HepG2 (cell line): Measurements from ENCODE around the gene NMBR. TPM values are rescaled to one million over a fixed set of nuclear protein-coding genes. Genes with fewer than 3 reads are reported as not detected.
"Not testable (repeated sequence)": the region's sequence is repeated elsewhere in the genome, so short reads cannot be mapped to it uniquely, and the experiment has no call there.

ENCODE experiments used
- ATAC-seq: fragments of 200-7000 bp; cut with Tn5 transposase; 3 replicates; pipeline ENCODE4 v1.9.1; 2020; ENCODE audit warnings: mild to moderate bottlenecking, moderate library complexity
- BruUV-seq: library from RNA; stranded (reverse); fragments of 400-500 nt; replicated peaks from 2 replicates; lab custom pipeline; 2021; lab: Mats Ljungman, UMichigan
- CTCF ChIA-PET: fragments of 300-600 bp; formaldehyde crosslinking; extraction: SDS; loops from one replicate; lab custom pipeline; 2021; ENCODE audit warnings: low total read pairs, inconsistent platforms, low intra/inter-chr PET ratio; lab: Yijun Ruan, JAX
- POLR2A ChIA-PET: fragments of 350-600 bp; sonication (Branson Sonifier 250); formaldehyde crosslinking; loops from one replicate; lab custom pipeline; 2020; ENCODE audit warnings: antibody characterized with exemption, inconsistent platforms; lab: Yijun Ruan, JAX
- DNase-seq: peaks from one replicate; pipeline ENCODE4 v3.0.0-alpha.2; 2015; ENCODE audit warnings: low spot score
- FAIRE-seq: peaks from 3 replicates; lab custom pipeline; 2011; peaks lifted over from hg19 to GRCh38; lab: Jason Lieb, UNC
- H2AFZ ChIP-seq: one replicate; pipeline ENCODE4 v1.6.1; 2011; ENCODE audit warnings: low read length, inconsistent platforms
- H3K27ac ChIP-seq: fragments of 300-600 bp; 3 replicates; pipeline ENCODE4 v1.8.0; 2011; ENCODE audit warnings: mixed run types, mild to moderate bottlenecking, mixed read lengths, low read length, inconsistent platforms; ENCODE audit not compliant: insufficient read depth; ENCODE audit errors: extremely low read length
- H3K27me3 ChIP-seq, 2 experiments: fragments of 200-600 bp in 1 of 2; 2 replicates in 1 of 2; 3 replicates in 1 of 2; pipeline versions ENCODE4 v1.6.0 to v1.8.0; 2011; ENCODE audit warnings: low read length in 2 of 2, mild to moderate bottlenecking in 2 of 2, moderate library complexity in 2 of 2, inconsistent platforms in 1 of 2; ENCODE audit not compliant: insufficient read depth in 2 of 2, control insufficient read depth in 1 of 2
- H3K36me3 ChIP-seq, 2 experiments: fragments of 200-600 bp in 1 of 2; replicated peaks in 1 of 2; 2 replicates in 1 of 2; 3 replicates in 1 of 2; pipeline versions ENCODE4 v1.5.1 to v1.8.0; 2011; ENCODE audit warnings: low read length in 2 of 2, inconsistent platforms in 1 of 2; ENCODE audit not compliant: insufficient read depth in 2 of 2, control insufficient read depth in 1 of 2
- H3K4me1 ChIP-seq: 2 replicates; pipeline ENCODE4 v1.5.1; 2012; ENCODE audit warnings: low read length, inconsistent platforms; ENCODE audit not compliant: insufficient read depth
- H3K4me2 ChIP-seq: 2 replicates; pipeline ENCODE4 v1.6.0; 2011; ENCODE audit warnings: low read depth, low read length, inconsistent platforms
- H3K4me3 ChIP-seq, 3 experiments: fragments of 200-600 bp in 1 of 3; sonication (generic), shearing (Covaris generic) in 1 of 3; replicated peaks in 1 of 3; 2 replicates each; pipeline ENCODE4 v1.5.1; 2011 to 2016; ENCODE audit warnings: low read length in 3 of 3, inconsistent platforms in 2 of 3, low read depth in 2 of 3, mild to moderate bottlenecking in 2 of 3, control low read depth in 1 of 3, mixed read lengths in 1 of 3; ENCODE audit not compliant: insufficient read depth in 1 of 3
- H3K79me2 ChIP-seq: one replicate; pipeline ENCODE4 v1.6.1; 2011; ENCODE audit warnings: low read length, inconsistent platforms; ENCODE audit not compliant: insufficient read depth
- H3K9ac ChIP-seq: 2 replicates; pipeline ENCODE4 v1.6.0; 2011; ENCODE audit warnings: mild to moderate bottlenecking, low read depth, low read length, inconsistent platforms; ENCODE audit not compliant: insufficient read depth
- H3K9me3 ChIP-seq: 2 replicates; pipeline ENCODE4 v1.5.1; 2012; ENCODE audit warnings: mild to moderate bottlenecking, low read length
- H4K20me1 ChIP-seq: 2 replicates; pipeline ENCODE4 v1.6.0; 2011; ENCODE audit warnings: inconsistent platforms, mild to moderate bottlenecking, low read length, moderate library complexity; ENCODE audit not compliant: insufficient read depth
- LBX2 ChIP-seq: sonication (generic); formaldehyde crosslinking; IDR thresholded peaks from 2 replicates; pipeline ENCODE4 v1.5.0; 2020; ENCODE audit warnings: missing genetic modification reagents, mild to moderate bottlenecking, borderline replicate concordance
- REST ChIP-seq, 2 experiments: IDR thresholded peaks; 2 replicates each; pipeline ENCODE4 v1.6.1; 2011 to 2012; ENCODE audit warnings: low read length in 2 of 2, borderline replicate concordance in 1 of 2, low read depth in 1 of 2, mild to moderate bottlenecking in 1 of 2, moderate library complexity in 1 of 2
- THAP7 ChIP-seq: sonication (generic); formaldehyde crosslinking; IDR thresholded peaks from 2 replicates; pipeline ENCODE4 v1.8.1; 2023; ENCODE audit warnings: mild to moderate bottlenecking, missing genetic modification reagents
- ZBTB14 ChIP-seq: sonication (generic); formaldehyde crosslinking; IDR thresholded peaks from 2 replicates; pipeline ENCODE4 v1.4.0; 2020; ENCODE audit warnings: missing genetic modification reagents
- WGBS: methylation state at CpG from one replicate; pipeline ENCODE4 v1.1.6; 2017; ENCODE audit warnings: low lambda C conversion rate; 5-methylcytosine and 5-hydroxymethylcytosine counted together
- in situ Hi-C: cut with HindIII; loops from 2 replicates; pipeline ENCODE4 v1.10.0; 2017; ENCODE audit warnings: low pct_unique_long_range_greater_than_20kb; ENCODE audit not compliant: extremely low pct_ligation_motif_present
- intact Hi-C: fragments of 100-400 bp; cut with micrococcal nuclease; formaldehyde crosslinking; loops from one replicate; pipeline ENCODE4 v1.10.0; 2022; ENCODE audit not compliant: unreplicated experiment
- polyA plus RNA-seq, 8 experiments: library from polyadenylated mRNA; depleted of rRNA in 3 of 8; stranded (reverse) in 7 of 8; unstranded in 1 of 8; fragments of >200 nt; fragmentation: Illumina TruSeq in 4 of 8; extraction: Trizol in 4 of 8; gene quantifications; 2 replicates each; pipeline versions ENCODE4 v1.2.1 to v1.2.3, GENCODE V29; 2011 to 2016; ENCODE audit warnings: low read depth in 4 of 8, missing spikeins in 1 of 8, mixed read lengths in 1 of 8; ENCODE audit not compliant: insufficient read depth in 1 of 8
- total RNA-seq, 5 experiments: library from RNA; depleted of rRNA; stranded (reverse); fragments of >200 nt; fragmentation: Illumina TruSeq; extraction: Trizol; gene quantifications; 2 replicates each; pipeline ENCODE4 v1.2.3, GENCODE V29; 2016; ENCODE audit warnings: low read depth in 1 of 5

NMBR gene
- total and polyA plus RNA-seq, 2 of the 13 experiments (the other 11 are each of a cell fraction or from before 2014, with no cell fraction given), result not detected

- H2AFZ ChIP-seq, H3K9ac ChIP-seq, H3K4me3 ChIP-seq, H3K27me3 ChIP-seq, ATAC-seq, H3K36me3 ChIP-seq, H3K4me2 ChIP-seq, BruUV-seq, POLR2A ChIA-PET, DNase-seq, H4K20me1 ChIP-seq, FAIRE-seq, H3K27ac ChIP-seq, intact Hi-C loops, H3K79me2 ChIP-seq, H3K4me1 ChIP-seq, H3K9me3 ChIP-seq: not testable (repeated sequence)
- CTCF ChIA-PET, result interaction anchor here (3.9 kb wide), 1 partner anchor 121 kb away, joined by 30 read pairs; no protein-coding TSS in a partner anchor
- in situ Hi-C loops, result loop anchor here (10.0 kb wide), 1 partner anchor 126 kb away; no protein-coding TSS in a partner anchor
- WGBS, result 26% methylated on average over 9 of the region's 9 CpGs
Measured at GRCh38 chr6:142110820-142111219, 36.1 kb downstream of the NMBR start.

DNA sequence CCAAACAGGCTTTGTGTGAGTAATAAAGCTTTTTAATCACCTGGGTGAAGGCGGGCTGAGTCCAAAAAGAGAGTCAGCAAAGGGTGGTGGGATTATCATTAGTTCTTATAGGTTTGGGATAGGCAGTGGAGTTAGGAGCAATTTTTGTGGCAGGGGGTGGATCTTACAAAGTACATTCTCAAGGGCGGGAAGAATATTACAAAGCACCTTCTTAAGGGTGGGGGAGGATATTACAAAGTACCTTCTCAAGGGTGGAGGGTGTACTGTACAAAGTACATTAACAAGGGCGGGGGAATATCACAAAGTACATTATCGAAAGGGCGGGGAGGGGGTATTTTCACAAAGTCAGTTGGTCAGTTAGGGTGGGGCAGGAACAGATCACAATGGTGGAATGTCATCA lies 42.1 kb downstream of the NMBR start:
- intact Hi-C loops, H3K9ac ChIP-seq, H3K9me3 ChIP-seq, H3K27me3 ChIP-seq, ATAC-seq, POLR2A ChIA-PET, BruUV-seq, CTCF ChIA-PET, DNase-seq, H3K79me2 ChIP-seq, H3K4me2 ChIP-seq, H2AFZ ChIP-seq, H4K20me1 ChIP-seq, H3K36me3 ChIP-seq, H3K4me3 ChIP-seq, FAIRE-seq, H3K4me1 ChIP-seq, H3K27ac ChIP-seq: not testable (repeated sequence)
- whole genome bisulfite sequencing, result 21% methylated on average over 5 of the region's 5 CpGs
- in situ Hi-C loops, result loop anchor here (5.0 kb wide), 1 partner anchor 423 kb away; no protein-coding TSS in a partner anchor

- Histone ChIP-seq H3K4me1 (no peaks in the 10 kb centered on the region), H3K36me3 (no peaks in the 10 kb centered on the region), H3K4me3 (no peak overlapping the region), H3K79me2 (no peaks in the 10 kb centered on the region), H3K4me2 (no peak overlapping the region), H2AFZ (no peak overlapping the region), H4K20me1 (no peaks in the 10 kb centered on the region), H3K27me3 (peaks cover 0 to 7% of the 10 kb centered on the region in 2 experiments; a peak in 1 of 5 replicates), H3K27ac (no peak overlapping the region), H3K9ac (no peak overlapping the region), H3K9me3 (no peaks in the 10 kb centered on the region)
- in situ Hi-C loops (no loop called here), intact Hi-C loops (no loop called here)
- ChIA-PET CTCF (no interaction called here), POLR2A (no interaction called here)
- FAIRE-seq (no peak), ATAC-seq (peak; percentile 86), DNase-seq (no peak)
- BruUV-seq, result no TSS peak
- 33% methylated on average over 14 of the region's 14 CpGs for WGBS
- no peak for TF ChIP-seq ZBTB14
- no peak for TF ChIP-seq THAP7 (CRISPR knock-in tag)
- TF ChIP-seq LBX2 (CRISPR knock-in tag), result no peak
- peak; percentile 84 to 97 for TF ChIP-seq REST (IDR thresholded peaks at IDR 0.05; ENCODE audit: borderline replicate concordance in 1 of 2, low read depth in 1 of 2, low read length in 2 of 2)
Measured at GRCh38 chr6:142088858-142089216, 58.1 kb downstream of the NMBR start.
